ENCODE results near the gene UTS2B.

The UTS2B gene

GRCh38 chr3:191292243-191293015, 37.9 kb downstream of the UTS2B start:
- H3K4me1 ChIP-seq: no peaks in the 10 kb centered on the region
- H3K27me3 ChIP-seq: no peaks in the 10 kb centered on the region
- no peaks in the 10 kb centered on the region for H3K36me3 ChIP-seq
- H3K27ac ChIP-seq: no peak overlapping the region
- no peak overlapping the region for H3K4me3 ChIP-seq
- H3K9me3 ChIP-seq: no peaks in the 10 kb centered on the region
- TF ChIP-seq, protein P1, sequence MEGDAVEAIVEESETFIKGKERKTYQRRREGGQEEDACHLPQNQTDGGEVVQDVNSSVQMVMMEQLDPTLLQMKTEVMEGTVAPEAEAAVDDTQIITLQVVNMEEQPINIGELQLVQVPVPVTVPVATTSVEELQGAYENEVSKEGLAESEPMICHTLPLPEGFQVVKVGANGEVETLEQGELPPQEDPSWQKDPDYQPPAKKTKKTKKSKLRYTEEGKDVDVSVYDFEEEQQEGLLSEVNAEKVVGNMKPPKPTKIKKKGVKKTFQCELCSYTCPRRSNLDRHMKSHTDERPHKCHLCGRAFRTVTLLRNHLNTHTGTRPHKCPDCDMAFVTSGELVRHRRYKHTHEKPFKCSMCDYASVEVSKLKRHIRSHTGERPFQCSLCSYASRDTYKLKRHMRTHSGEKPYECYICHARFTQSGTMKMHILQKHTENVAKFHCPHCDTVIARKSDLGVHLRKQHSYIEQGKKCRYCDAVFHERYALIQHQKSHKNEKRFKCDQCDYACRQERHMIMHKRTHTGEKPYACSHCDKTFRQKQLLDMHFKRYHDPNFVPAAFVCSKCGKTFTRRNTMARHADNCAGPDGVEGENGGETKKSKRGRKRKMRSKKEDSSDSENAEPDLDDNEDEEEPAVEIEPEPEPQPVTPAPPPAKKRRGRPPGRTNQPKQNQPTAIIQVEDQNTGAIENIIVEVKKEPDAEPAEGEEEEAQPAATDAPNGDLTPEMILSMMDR (IDR thresholded peaks at IDR 0.05): no peak
- DNase-seq: no peak
- intact Hi-C loops (cut with DNase I; ENCODE audit: low total_unique reads): no loop called here

DNA sequence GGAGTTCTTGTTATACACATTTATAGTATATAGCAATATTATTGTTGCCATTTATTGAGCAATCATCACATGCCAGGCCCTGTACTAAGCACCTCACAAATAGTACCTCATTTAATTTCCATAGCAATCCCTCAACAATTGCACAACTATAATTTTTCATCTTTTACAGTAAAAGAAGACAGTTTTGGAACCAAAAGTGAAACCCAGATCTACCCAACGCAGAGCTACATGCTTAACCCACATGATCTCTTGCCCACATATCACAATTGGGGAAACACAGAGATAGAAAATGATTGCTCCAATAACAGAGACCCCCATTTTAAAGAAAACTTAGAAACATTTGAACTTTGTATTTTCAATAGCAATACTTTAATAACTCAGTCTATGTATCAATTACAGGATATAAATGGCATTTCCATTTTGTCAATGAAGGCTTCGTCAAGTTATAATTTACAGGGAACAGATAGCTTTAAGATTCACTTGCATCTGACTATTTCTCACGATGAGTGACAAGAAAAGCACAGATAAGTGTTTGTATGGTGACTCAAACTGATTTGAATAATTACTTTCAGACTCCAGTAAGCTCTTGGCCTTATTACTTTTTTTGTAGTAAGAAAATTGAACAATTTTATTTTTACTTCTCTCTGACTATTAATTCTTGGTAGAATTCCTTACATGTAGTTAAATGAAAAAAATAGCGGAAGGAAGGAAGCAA, 39.9 kb downstream of the UTS2B start:
- no peaks in the 10 kb centered on the region for H3K27me3 ChIP-seq
- TF ChIP-seq, protein P1 (IDR thresholded peaks at IDR 0.05): no peak
- DNase-seq: no peak
- H3K9me3 ChIP-seq: no peaks in the 10 kb centered on the region
- no peaks in the 10 kb centered on the region for H3K4me1 ChIP-seq
- intact Hi-C loops (cut with DNase I; ENCODE audit: low total_unique reads): no loop called here
- no peaks in the 10 kb centered on the region for H3K36me3 ChIP-seq
- no peak overlapping the region for H3K4me3 ChIP-seq
- no peak overlapping the region for H3K27ac ChIP-seq

- Histone ChIP-seq H3K9me3 (no peaks in the 10 kb centered on the region), H3K27me3 (no peaks in the 10 kb centered on the region), H3K27ac (no peak overlapping the region), H3K4me3 (no peak overlapping the region), H3K4me1 (no peaks in the 10 kb centered on the region), H3K36me3 (no peaks in the 10 kb centered on the region)
- intact Hi-C loops (cut with DNase I; ENCODE audit: low total_unique reads): no loop called here
- TF ChIP-seq, protein P1 (IDR thresholded peaks at IDR 0.05): no peak
- DNase-seq: no peak
Observed at GRCh38 chr3:191283400-191283799, 46.9 kb downstream of the UTS2B start.

DNA sequence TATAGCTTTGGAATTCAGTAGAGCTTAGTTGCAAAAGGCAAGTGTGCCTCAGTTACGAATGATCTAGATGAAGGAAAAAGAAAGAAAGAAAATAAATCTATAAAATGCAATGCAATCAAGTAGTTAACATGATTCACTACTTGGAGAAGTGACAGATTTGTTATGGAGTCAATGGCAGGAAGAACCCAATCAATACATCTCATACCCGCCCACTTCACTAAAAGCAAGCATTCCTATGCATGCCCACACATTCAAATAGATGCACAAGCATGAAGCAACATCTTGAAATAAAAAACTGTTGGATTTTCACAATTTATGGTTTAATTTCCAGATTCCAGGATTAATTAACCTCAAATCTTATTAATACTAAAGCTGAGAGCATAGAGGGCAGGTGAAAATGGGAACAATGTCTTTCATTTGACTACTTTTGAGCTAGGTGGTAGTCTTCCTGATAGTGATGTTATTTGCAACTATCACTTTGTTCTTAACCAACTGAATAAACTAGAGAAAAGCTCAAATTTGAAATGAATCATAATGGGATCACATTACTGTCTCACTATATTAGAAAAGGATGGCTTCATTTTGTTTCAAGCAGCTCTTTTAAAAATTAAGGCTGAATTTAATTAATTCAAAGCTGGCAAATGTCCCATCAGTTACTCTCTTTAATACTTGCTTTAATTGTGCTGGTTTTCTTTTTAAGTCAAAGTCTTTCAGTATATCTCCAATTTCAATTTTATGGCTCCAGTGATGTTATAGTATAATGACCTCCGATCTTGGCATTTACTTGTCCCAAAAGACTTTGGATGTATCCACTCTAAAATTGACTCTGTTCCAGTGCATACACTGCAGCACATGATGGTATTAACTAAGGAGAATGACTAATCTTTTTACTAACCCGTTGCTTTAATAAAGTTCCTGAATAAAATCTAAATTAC, 47.8 kb downstream of the UTS2B start:
- TF ChIP-seq, protein P1 (IDR thresholded peaks at IDR 0.05): no peak
- H3K4me3 ChIP-seq: no peak overlapping the region
- no peaks in the 10 kb centered on the region for H3K4me1 ChIP-seq
- no peaks in the 10 kb centered on the region for H3K36me3 ChIP-seq
- intact Hi-C loops (cut with DNase I; ENCODE audit: low total_unique reads): no loop called here
- H3K27ac ChIP-seq: no peak overlapping the region
- DNase-seq: no peak
- no peaks in the 10 kb centered on the region for H3K9me3 ChIP-seq
- no peaks in the 10 kb centered on the region for H3K27me3 ChIP-seq

DNA sequence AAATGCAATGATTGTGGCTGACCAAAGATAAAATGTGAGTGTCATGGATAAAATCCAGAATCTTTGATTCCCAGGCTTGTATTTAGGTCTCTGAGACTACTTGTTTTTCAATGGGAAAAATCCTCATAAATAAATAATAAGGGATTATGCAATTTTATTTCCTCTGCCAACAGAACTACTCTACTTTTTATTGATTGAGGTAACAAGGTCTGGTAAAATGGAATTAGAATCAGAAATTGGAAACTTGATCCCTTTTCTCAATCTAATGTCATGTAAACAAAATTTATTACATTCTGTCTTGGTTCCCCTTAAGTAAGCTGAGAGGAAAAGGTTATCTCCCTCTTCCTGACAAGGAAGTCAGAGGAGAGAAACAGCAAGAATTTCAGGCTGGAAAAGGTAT, 49.4 kb downstream of the UTS2B start:
- Histone ChIP-seq H3K27me3 (no peaks in the 10 kb centered on the region), H3K4me1 (no peaks in the 10 kb centered on the region), H3K4me3 (no peak overlapping the region), H3K27ac (no peak overlapping the region), H3K36me3 (no peaks in the 10 kb centered on the region), H3K9me3 (no peaks in the 10 kb centered on the region)
- intact Hi-C loops (cut with DNase I; ENCODE audit: low total_unique reads): no loop called here
- no peak for DNase-seq
- TF ChIP-seq, protein P1 (IDR thresholded peaks at IDR 0.05): no peak

Data from tibial artery (tissue), 4 donors.